ENCODE data around the gene HPN. TPM values are rescaled to one million over a fixed set of nuclear protein-coding genes. Genes with fewer than 3 reads are reported as not detected.
"Not testable (repeated sequence)": the region's sequence is repeated elsewhere in the genome, so short reads cannot be mapped to it uniquely, and the experiment has no call there.

Gene HPN
- total and polyA plus RNA-seq, 7 donors, result 1.6 to 17.7 (median 5.2) TPM

- 80 to 88% (median 85%) methylated on average over 13 of the region's 13 CpGs for WGBS, 3 donors
- intact Hi-C loops (cut with DNase I), result no loop called here
- no peaks in the 10 kb centered on the region for H3K27me3 ChIP-seq (ENCODE audit: insufficient read depth in 3 of 3, low read length in 2 of 3)
- H3K9me3 ChIP-seq, result no peaks in the 10 kb centered on the region
- peaks cover 8% of the 10 kb centered on the region for H3K4me1 ChIP-seq
- no peak overlapping the region for H3K4me3 ChIP-seq
- H3K36me3 ChIP-seq (ENCODE audit: insufficient read depth in 1 of 2, low read depth in 1 of 2), result peaks cover 0 to 63% of the 10 kb centered on the region in 2 donors
- no peak overlapping the region for H3K27ac ChIP-seq
- ATAC-seq (no peak), DNase-seq (no peak)
- TF ChIP-seq CTCF (IDR thresholded peaks at IDR 0.05), result no peak
These were observed 30.3 kb upstream of the HPN start for GRCh38 chr19:35011091-35011689.

DNA sequence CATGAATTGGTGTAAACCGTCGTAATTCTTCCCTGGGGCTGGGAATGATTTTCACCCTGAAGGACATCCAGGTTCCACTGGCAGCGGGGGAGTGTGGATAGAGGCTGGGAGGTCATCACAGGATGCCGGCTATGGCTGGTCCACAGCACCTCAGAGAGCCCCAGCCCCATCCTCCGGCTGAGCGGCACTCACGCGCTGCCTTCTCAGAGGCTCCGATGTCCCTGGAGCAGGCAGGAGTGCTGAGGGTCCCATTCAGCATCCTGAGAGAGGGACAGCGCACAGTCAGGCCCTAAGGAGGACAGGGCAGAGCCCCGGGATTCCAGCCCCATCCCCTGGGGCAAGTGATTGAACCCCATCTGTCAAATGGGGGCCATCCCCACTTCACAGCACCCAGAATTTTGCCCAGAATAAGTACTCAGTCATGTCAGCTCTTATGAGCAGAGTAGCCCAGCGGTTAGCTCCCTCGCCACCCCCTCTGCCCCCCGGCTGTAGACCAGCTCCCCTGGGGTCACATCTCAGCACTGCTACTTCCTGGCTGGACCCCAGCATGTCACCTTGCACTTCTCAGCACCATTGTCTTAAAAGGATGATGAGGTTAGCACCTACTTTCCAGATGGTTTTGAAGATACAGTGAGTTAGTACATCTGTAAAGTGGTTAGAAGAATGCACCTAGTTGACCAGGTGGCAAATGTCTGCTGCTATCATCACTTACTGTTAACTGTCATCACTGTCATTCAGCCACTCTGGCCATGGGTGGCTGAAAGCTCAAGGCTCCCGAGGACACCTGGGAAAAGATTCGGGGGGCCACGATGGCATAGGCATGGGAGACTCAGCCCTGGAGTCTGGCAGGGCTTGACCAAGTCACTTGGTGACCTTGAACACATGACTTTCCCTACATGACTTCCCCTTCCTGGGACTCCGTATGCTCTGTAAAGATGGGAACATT is 29.5 kb upstream of the HPN start:
- H3K36me3 ChIP-seq (ENCODE audit: insufficient read depth in 1 of 2, low read depth in 1 of 2), result peaks cover 0 to 70% of the 10 kb centered on the region in 2 donors
- no peaks in the 10 kb centered on the region for H3K27me3 ChIP-seq (ENCODE audit: insufficient read depth in 3 of 3, low read length in 2 of 3)
- peaks cover 8% of the 10 kb centered on the region for H3K4me1 ChIP-seq
- no peak overlapping the region for H3K27ac ChIP-seq
- WGBS, 3 donors, result 80 to 88% (median 83%) methylated on average over 18 of the region's 18 CpGs
- ATAC-seq (no peak), DNase-seq (no peak)
- no peak for TF ChIP-seq CTCF (IDR thresholded peaks at IDR 0.05)
- no peak overlapping the region for H3K4me3 ChIP-seq
- no peaks in the 10 kb centered on the region for H3K9me3 ChIP-seq
- intact Hi-C loops (cut with DNase I), result loop anchor here in 1 of 2 donors (2.0 kb wide), 1 partner anchor 39 kb away; no protein-coding TSS in a partner anchor

DNA sequence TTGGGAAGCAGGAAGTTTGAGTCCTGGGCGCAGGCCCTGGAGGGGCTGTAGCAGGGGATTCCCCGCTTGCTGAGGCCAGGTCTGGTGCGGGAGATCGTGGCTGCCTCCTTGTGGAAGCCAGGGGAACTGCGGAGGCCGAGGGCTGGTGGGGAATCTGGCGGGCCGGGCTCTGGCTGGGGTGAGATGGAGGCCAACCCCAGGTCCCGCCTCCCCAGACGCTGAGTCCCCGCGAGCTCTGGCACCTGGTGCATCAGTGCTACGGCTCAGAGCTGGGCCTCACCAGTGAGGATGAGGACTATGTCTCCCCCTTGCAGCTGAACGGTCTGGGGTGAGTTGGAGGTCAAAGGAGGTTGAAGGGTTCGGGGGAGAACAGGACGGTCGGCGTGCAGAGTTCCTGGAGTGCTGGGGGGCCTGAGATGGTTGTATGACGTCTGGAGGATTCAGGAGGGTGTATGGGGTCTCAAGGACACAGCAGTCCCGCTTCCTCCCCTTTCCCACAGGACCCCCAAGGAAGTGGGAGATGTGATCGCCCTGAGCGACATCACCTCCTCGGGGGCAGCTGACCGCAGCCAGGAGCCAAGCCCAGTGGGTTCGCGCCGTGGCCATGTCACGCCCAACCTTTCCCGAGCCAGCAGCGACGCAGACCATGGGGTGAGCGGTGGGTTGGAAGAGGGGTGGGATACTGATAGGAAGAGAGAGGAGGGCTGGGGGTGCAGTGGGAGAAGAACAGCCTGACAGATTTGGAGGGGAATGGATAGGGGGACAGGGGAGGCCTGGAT is 28.3 kb upstream of the HPN start:
- Histone ChIP-seq H3K4me3 (no peak overlapping the region), H3K27ac (no peak overlapping the region), H3K27me3 (ENCODE audit: insufficient read depth in 3 of 3, low read length in 2 of 3) (no peaks in the 10 kb centered on the region), H3K36me3 (ENCODE audit: insufficient read depth in 1 of 2, low read depth in 1 of 2) (peaks cover 0 to 82% of the 10 kb centered on the region in 2 donors), H3K9me3 (no peaks in the 10 kb centered on the region), H3K4me1 (peaks cover 8% of the 10 kb centered on the region)
- WGBS, 3 donors, result 54 to 58% (median 54%) methylated on average over 31 to 32 of the region's 32 CpGs
- DNase-seq (peak; percentile 75 to 86), ATAC-seq (peak; percentile 74 to 85 (median 78))
- TF ChIP-seq CTCF (IDR thresholded peaks at IDR 0.05), result peak; percentile 94
- intact Hi-C loops (cut with DNase I), result loop anchor here (1.0 to 2.0 kb wide), 2 partner anchors 40 kb away; no protein-coding TSS in a partner anchor

GRCh38 chr19:35013820-35014754 is 27.4 kb upstream of the HPN start:
- no peak for TF ChIP-seq CTCF (IDR thresholded peaks at IDR 0.05)
- H3K36me3 ChIP-seq (ENCODE audit: insufficient read depth in 1 of 2, low read depth in 1 of 2), result peaks cover 0 to 87% of the 10 kb centered on the region in 2 donors
- no peaks in the 10 kb centered on the region for H3K27me3 ChIP-seq (ENCODE audit: insufficient read depth in 3 of 3, low read length in 2 of 3)
- H3K9me3 ChIP-seq, result no peaks in the 10 kb centered on the region
- H3K4me1 ChIP-seq, result peaks cover 8% of the 10 kb centered on the region
- intact Hi-C loops (cut with DNase I), result loop anchor here (1.0 to 2.0 kb wide), 2 partner anchors 41 kb away; no protein-coding TSS in a partner anchor
- no peak overlapping the region for H3K4me3 ChIP-seq
- no peak for DNase-seq
- H3K27ac ChIP-seq, result no peak overlapping the region
- 88 to 90% (median 90%) methylated on average over 23 of the region's 23 CpGs for WGBS, 3 donors
- ATAC-seq, result no peak

DNA sequence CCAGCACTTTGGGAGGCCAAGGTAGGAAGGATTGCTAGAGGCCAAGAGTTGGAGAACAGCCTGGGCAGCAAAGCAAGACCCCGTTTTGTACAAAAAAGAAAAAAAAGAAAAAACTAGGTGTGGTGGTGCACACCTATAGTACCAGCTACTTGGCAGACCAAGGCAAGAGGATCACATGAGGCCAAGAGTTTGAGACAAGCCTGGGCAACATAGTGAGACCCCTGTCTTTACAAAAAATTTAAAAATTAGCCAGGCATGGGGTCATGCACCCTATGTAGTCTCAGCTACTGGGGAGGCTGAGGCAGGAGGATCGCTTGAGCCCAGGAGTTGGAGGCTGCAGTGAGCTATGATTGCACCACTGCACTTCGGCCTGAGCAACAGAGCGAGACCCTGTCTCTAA is 26.7 kb upstream of the HPN start:
- DNase-seq; H3K4me1 ChIP-seq; H3K27ac ChIP-seq; ATAC-seq; H3K27me3 ChIP-seq (ENCODE audit: insufficient read depth in 3 of 3, low read length in 2 of 3); H3K9me3 ChIP-seq; H3K4me3 ChIP-seq; intact Hi-C loops (cut with DNase I): not testable (repeated sequence)
- 85 to 98% (median 92%) methylated on average over 4 of the region's 4 CpGs for WGBS, 3 donors
- peaks cover 0 to 87% of the 10 kb centered on the region in 2 donors for H3K36me3 ChIP-seq (ENCODE audit: insufficient read depth in 1 of 2, low read depth in 1 of 2)
